Lower leg skin (tissue), 3 donors: ENCODE data around the gene ZER1.

Source experiments
- CTCF ChIP-seq, 3 donors: fragments of 450-650 bp; IDR thresholded peaks; one replicate each; pipeline ENCODE4 v1.5.1; 2016; ENCODE audit warnings: antibody characterized with exemption in 3 of 3, mild to moderate bottlenecking in 3 of 3, moderate library complexity in 2 of 3
- POLR2A ChIP-seq, 2 donors: fragments of 450-650 bp; IDR thresholded peaks; one replicate each; pipeline ENCODE4 v1.6.1; 2016 to 2017; ENCODE audit warnings: antibody characterized with exemption in 2 of 2, mild to moderate bottlenecking in 1 of 2, moderate library complexity in 1 of 2

- TF ChIP-seq CTCF (IDR thresholded peaks at IDR 0.05) (no peak), POLR2A (IDR thresholded peaks at IDR 0.05) (no peak)
These were observed 59.0 kb downstream of the ZER1 start for GRCh38 chr9:128712451-128713410.
